Activated T-helper 17 cell treated with anti-CD3 and anti-CD28 coated beads, Interleukin-2, amount 50 U/mL, for 72 hours (primary cell): ENCODE data around the gene FAM83B. TPM values are rescaled to one million over a fixed set of nuclear protein-coding genes. Genes with fewer than 3 reads are reported as not detected.
"Not testable (repeated sequence)": the region's sequence is repeated elsewhere in the genome, so short reads cannot be mapped to it uniquely, and the experiment has no call there.

Experiments used
- ATAC-seq: fragments of 150-1000 bp; cut with Tn5 transposase; replicated peaks from 2 replicates; pipeline ENCODE4 v1.10.0; 2021; ENCODE audit warnings: mild to moderate bottlenecking, moderate library complexity
- H3K27ac Mint-ChIP-seq: one replicate; pipeline ENCODE4 v1.8.0; 2022; ENCODE audit warnings: mixed read lengths
- H3K27me3 Mint-ChIP-seq: one replicate; pipeline ENCODE4 v1.8.0; 2022; ENCODE audit warnings: mixed read lengths
- H3K36me3 Mint-ChIP-seq: one replicate; pipeline ENCODE4 v1.8.0; 2022; ENCODE audit warnings: low read depth, mild to moderate bottlenecking, mixed read lengths
- H3K4me1 Mint-ChIP-seq: one replicate; pipeline ENCODE4 v1.8.0; 2022; ENCODE audit warnings: mixed read lengths
- H3K4me3 Mint-ChIP-seq: one replicate; pipeline ENCODE4 v1.8.0; 2022; ENCODE audit warnings: mild to moderate bottlenecking, mixed read lengths
- H3K9me3 Mint-ChIP-seq: one replicate; pipeline ENCODE4 v1.8.0; 2022; ENCODE audit warnings: mixed read lengths
- total RNA-seq, 2 donors: library from RNA; stranded (reverse); gene quantifications; one replicate each; pipeline ENCODE4 v1.2.3, GENCODE V29; 2022

Gene FAM83B
- total RNA-seq: not detected

- Mint-ChIP-seq H3K4me3 (no peak within 1 kb of the TSS), H3K9me3 (peaks cover 4% of the 10 kb centered on the region), H3K36me3 (no peaks in the 10 kb centered on the region), H3K27me3 (peaks cover 12% of the 10 kb centered on the region), H3K4me1 (no peaks in the 10 kb centered on the region), H3K27ac (no peak within 1 kb of the TSS)
- ATAC-seq: no peak
Measured at GRCh38 chr6:54846243-54846856, at the start of gene FAM83B. TSS of gene FAM83B (plus strand) at chr6:54846771. CDS start at chr6:54870247, 23,476 bp downstream.

- not testable (repeated sequence) for H3K27me3 Mint-ChIP-seq, H3K4me1 Mint-ChIP-seq, H3K36me3 Mint-ChIP-seq, ATAC-seq, H3K4me3 Mint-ChIP-seq, H3K27ac Mint-ChIP-seq
- peaks cover 14% of the 10 kb centered on the region for H3K9me3 Mint-ChIP-seq
Measured at GRCh38 chr6:54796918-54797317, 49.7 kb upstream of the FAM83B start.

- H3K4me1 Mint-ChIP-seq: no peaks in the 10 kb centered on the region
- H3K36me3 Mint-ChIP-seq: no peaks in the 10 kb centered on the region
- ATAC-seq: no peak
- peaks cover 18% of the 10 kb centered on the region for H3K9me3 Mint-ChIP-seq
- H3K4me3 Mint-ChIP-seq: no peak overlapping the region
- no peaks in the 10 kb centered on the region for H3K27me3 Mint-ChIP-seq
- no peak overlapping the region for H3K27ac Mint-ChIP-seq
Measured at GRCh38 chr6:54800050-54800600, 46.4 kb upstream of the FAM83B start.

GRCh38 chr6:54801244-54801643 is 45.3 kb upstream of the FAM83B start:
- no peaks in the 10 kb centered on the region for H3K27me3 Mint-ChIP-seq
- H3K4me3 Mint-ChIP-seq: no peak overlapping the region
- H3K27ac Mint-ChIP-seq: no peak overlapping the region
- no peaks in the 10 kb centered on the region for H3K4me1 Mint-ChIP-seq
- ATAC-seq: no peak
- no peaks in the 10 kb centered on the region for H3K36me3 Mint-ChIP-seq
- peaks cover 11% of the 10 kb centered on the region for H3K9me3 Mint-ChIP-seq

- Mint-ChIP-seq H3K4me3 (no peak overlapping the region), H3K27ac (no peak overlapping the region), H3K4me1 (no peaks in the 10 kb centered on the region), H3K9me3 (peaks cover 11% of the 10 kb centered on the region), H3K36me3 (no peaks in the 10 kb centered on the region), H3K27me3 (no peaks in the 10 kb centered on the region)
- no peak for ATAC-seq
Measured at GRCh38 chr6:54801669-54802068, 44.9 kb upstream of the FAM83B start.

GRCh38 chr6:54802775-54803634 is 43.6 kb upstream of the FAM83B start:
- Mint-ChIP-seq H3K27ac (no peak overlapping the region), H3K4me3 (no peak overlapping the region), H3K4me1 (no peaks in the 10 kb centered on the region), H3K9me3 (peaks cover 7% of the 10 kb centered on the region), H3K27me3 (no peaks in the 10 kb centered on the region), H3K36me3 (no peaks in the 10 kb centered on the region)
- no peak for ATAC-seq

- Mint-ChIP-seq H3K9me3 (peaks cover 9% of the 10 kb centered on the region), H3K27ac (no peak overlapping the region), H3K4me1 (no peaks in the 10 kb centered on the region), H3K27me3 (no peaks in the 10 kb centered on the region), H3K4me3 (no peak overlapping the region), H3K36me3 (no peaks in the 10 kb centered on the region)
- no peak for ATAC-seq
Measured at GRCh38 chr6:54805077-54805476, 41.5 kb upstream of the FAM83B start.

GRCh38 chr6:54810147-54810546 is 36.4 kb upstream of the FAM83B start:
- Mint-ChIP-seq H3K27me3 (no peaks in the 10 kb centered on the region), H3K36me3 (no peaks in the 10 kb centered on the region), H3K27ac (no peak overlapping the region), H3K4me1 (no peaks in the 10 kb centered on the region), H3K4me3 (no peak overlapping the region), H3K9me3 (peaks cover 4% of the 10 kb centered on the region)
- ATAC-seq: no peak

- Mint-ChIP-seq H3K36me3 (no peaks in the 10 kb centered on the region), H3K27me3 (no peaks in the 10 kb centered on the region), H3K9me3 (peaks cover 9% of the 10 kb centered on the region), H3K4me1 (no peaks in the 10 kb centered on the region), H3K27ac (no peak overlapping the region), H3K4me3 (no peak overlapping the region)
- no peak for ATAC-seq
Measured at GRCh38 chr6:54813892-54814291, 32.7 kb upstream of the FAM83B start.

- no peak for ATAC-seq
- Mint-ChIP-seq H3K4me3 (no peak overlapping the region), H3K4me1 (no peaks in the 10 kb centered on the region), H3K9me3 (peaks cover 9% of the 10 kb centered on the region), H3K36me3 (no peaks in the 10 kb centered on the region), H3K27me3 (no peaks in the 10 kb centered on the region), H3K27ac (no peak overlapping the region)
Measured at GRCh38 chr6:54817236-54817635, 29.3 kb upstream of the FAM83B start.

- H3K9me3 Mint-ChIP-seq: peaks cover 15% of the 10 kb centered on the region
- H3K27me3 Mint-ChIP-seq: no peaks in the 10 kb centered on the region
- H3K4me3 Mint-ChIP-seq: no peak overlapping the region
- ATAC-seq: no peak
- H3K4me1 Mint-ChIP-seq: no peaks in the 10 kb centered on the region
- H3K36me3 Mint-ChIP-seq: no peaks in the 10 kb centered on the region
- no peak overlapping the region for H3K27ac Mint-ChIP-seq
Measured at GRCh38 chr6:54817834-54818233, 28.7 kb upstream of the FAM83B start.

GRCh38 chr6:54824225-54824624 is 22.3 kb upstream of the FAM83B start:
- H3K27ac Mint-ChIP-seq, H3K4me3 Mint-ChIP-seq, H3K36me3 Mint-ChIP-seq, ATAC-seq, H3K27me3 Mint-ChIP-seq, H3K4me1 Mint-ChIP-seq: not testable (repeated sequence)
- peaks cover 24% of the 10 kb centered on the region for H3K9me3 Mint-ChIP-seq

- Mint-ChIP-seq H3K4me3 (no peak overlapping the region), H3K27ac (no peak overlapping the region), H3K36me3 (no peaks in the 10 kb centered on the region), H3K4me1 (no peaks in the 10 kb centered on the region), H3K9me3 (peaks cover 20% of the 10 kb centered on the region), H3K27me3 (no peaks in the 10 kb centered on the region)
- ATAC-seq: no peak
Measured at GRCh38 chr6:54827010-54827409, 19.6 kb upstream of the FAM83B start.

GRCh38 chr6:54830216-54830615 is 16.4 kb upstream of the FAM83B start:
- Mint-ChIP-seq H3K27ac (no peak overlapping the region), H3K36me3 (no peaks in the 10 kb centered on the region), H3K4me1 (no peaks in the 10 kb centered on the region), H3K27me3 (no peaks in the 10 kb centered on the region), H3K9me3 (peaks cover 9% of the 10 kb centered on the region), H3K4me3 (no peak overlapping the region)
- no peak for ATAC-seq

GRCh38 chr6:54835176-54835575 is 11.4 kb upstream of the FAM83B start:
- Mint-ChIP-seq H3K4me3 (no peak overlapping the region), H3K27me3 (no peaks in the 10 kb centered on the region), H3K4me1 (no peaks in the 10 kb centered on the region), H3K27ac (no peak overlapping the region), H3K36me3 (no peaks in the 10 kb centered on the region), H3K9me3 (peaks cover 6% of the 10 kb centered on the region)
- ATAC-seq: no peak
